ENCODE data around the gene ATP2C1. TPM values are rescaled to one million over a fixed set of nuclear protein-coding genes. Genes with fewer than 3 reads are reported as not detected.

The ATP2C1 gene
- total and polyA plus RNA-seq, 2 donors (not counting 1 experiment from before 2014, with no cell fraction given) = 23.9 to 59.2 TPM

GRCh38 chr3:130968221-130968620 is 74.3 kb downstream of the ATP2C1 start:
- H3K27me3 Mint-ChIP-seq = no peaks in the 10 kb centered on the region
- TF ChIP-seq EZH2 (IDR thresholded peaks at IDR 0.05; ENCODE audit: borderline replicate concordance, insufficient read depth, low read depth, low read length, poor library complexity, severe bottlenecking) = no peak
- TF ChIP-seq CTCF (IDR thresholded peaks at IDR 0.05) = no peak
- H3K27ac ChIP-seq (ENCODE audit: low read length in 2 of 2) = no peak overlapping the region
- WGBS (ENCODE audit: insufficient coverage) = 98% methylated on average over 2 of the region's 3 CpGs
- DNase-seq = no peak
- H3K9me3 ChIP-seq (ENCODE audit: control extremely low read depth in 1 of 3, control insufficient read depth in 2 of 3, insufficient read depth in 1 of 3, low read length in 2 of 3) = peaks cover 0 to 5% (median 0%) of the 10 kb centered on the region in 3 donors
- H3K4me1 ChIP-seq (ENCODE audit: control insufficient read depth in 2 of 2, insufficient read depth in 2 of 2, low read length in 2 of 2) = no peaks in the 10 kb centered on the region
- ChIA-PET POLR2A (no interaction called here), CTCF (no interaction called here)
- H3K4me2 ChIP-seq (replicated peaks; ENCODE audit: low read depth, low read length, poor library complexity, severe bottlenecking) = no peak overlapping the region
- intact Hi-C loops (cut with micrococcal nuclease) = no loop called here
- H3K9me3 Mint-ChIP-seq (ENCODE audit: insufficient read depth) = no peaks in the 10 kb centered on the region
- H4K20me1 ChIP-seq (ENCODE audit: control insufficient read depth, insufficient read depth, low read length, poor library complexity, severe bottlenecking) = no peaks in the 10 kb centered on the region
- H3K36me3 ChIP-seq (replicated peaks in 1 of 2; ENCODE audit: control extremely low read depth in 1 of 2, control insufficient read depth in 1 of 2, extremely low read depth in 1 of 2, insufficient read depth in 2 of 2, low read length in 1 of 2) = peaks cover 2 to 42% of the 10 kb centered on the region in 2 experiments
- H2AFZ ChIP-seq (ENCODE audit: insufficient read depth, low read depth, low read length, poor library complexity, severe bottlenecking) = no peak overlapping the region
- H3K27me3 ChIP-seq (replicated peaks in 1 of 4; ENCODE audit: control extremely low read depth in 1 of 4, control insufficient read depth in 3 of 4, insufficient read depth in 4 of 4, low read length in 3 of 4) = no peaks in the 10 kb centered on the region
- H3K4me1 Mint-ChIP-seq = no peaks in the 10 kb centered on the region
- no peak overlapping the region for H3K4me3 ChIP-seq (ENCODE audit: control extremely low read depth in 1 of 5, extremely low read depth in 1 of 5, insufficient read depth in 1 of 5, low read depth in 2 of 5, low read length in 4 of 5)
- no peak overlapping the region for H3K9ac ChIP-seq (ENCODE audit: low read length)
- H3K4me3 Mint-ChIP-seq = no peak overlapping the region
- ATAC-seq (ENCODE audit: low read depth) = no peak
- no peak overlapping the region for H3K27ac Mint-ChIP-seq
- no peaks in the 10 kb centered on the region for H3K79me2 ChIP-seq (ENCODE audit: control insufficient read depth, insufficient read depth, low read length)

- H3K4me1 ChIP-seq (ENCODE audit: control insufficient read depth in 2 of 2, insufficient read depth in 2 of 2, low read length in 2 of 2) = no peaks in the 10 kb centered on the region
- DNase-seq = no peak
- peaks cover 0 to 38% of the 10 kb centered on the region in 2 experiments for H3K36me3 ChIP-seq (replicated peaks in 1 of 2; ENCODE audit: control extremely low read depth in 1 of 2, control insufficient read depth in 1 of 2, extremely low read depth in 1 of 2, insufficient read depth in 2 of 2, low read length in 1 of 2)
- TF ChIP-seq CTCF (IDR thresholded peaks at IDR 0.05) (no peak), EZH2 (IDR thresholded peaks at IDR 0.05; ENCODE audit: borderline replicate concordance, insufficient read depth, low read depth, low read length, poor library complexity, severe bottlenecking) (no peak)
- H3K27me3 Mint-ChIP-seq = no peaks in the 10 kb centered on the region
- H3K4me2 ChIP-seq (replicated peaks; ENCODE audit: low read depth, low read length, poor library complexity, severe bottlenecking) = no peak overlapping the region
- peaks cover 0 to 5% (median 0%) of the 10 kb centered on the region in 3 donors for H3K9me3 ChIP-seq (ENCODE audit: control extremely low read depth in 1 of 3, control insufficient read depth in 2 of 3, insufficient read depth in 1 of 3, low read length in 2 of 3)
- no peaks in the 10 kb centered on the region for H4K20me1 ChIP-seq (ENCODE audit: control insufficient read depth, insufficient read depth, low read length, poor library complexity, severe bottlenecking)
- H3K79me2 ChIP-seq (ENCODE audit: control insufficient read depth, insufficient read depth, low read length) = no peaks in the 10 kb centered on the region
- CTCF ChIA-PET = no interaction called here
- no peak overlapping the region for H3K4me3 Mint-ChIP-seq
- no peaks in the 10 kb centered on the region for H3K4me1 Mint-ChIP-seq
- intact Hi-C loops (cut with micrococcal nuclease) = no loop called here
- WGBS (ENCODE audit: insufficient coverage) = no CpG with 5 or more reads among the region's 2 CpGs
- ATAC-seq (ENCODE audit: low read depth) = no peak
- no peaks in the 10 kb centered on the region for H3K9me3 Mint-ChIP-seq (ENCODE audit: insufficient read depth)
- no peak overlapping the region for H3K27ac Mint-ChIP-seq
- H2AFZ ChIP-seq (ENCODE audit: insufficient read depth, low read depth, low read length, poor library complexity, severe bottlenecking) = no peak overlapping the region
- POLR2A ChIA-PET = no interaction called here
- H3K27ac ChIP-seq (ENCODE audit: low read length in 2 of 2) = no peak overlapping the region
- no peak overlapping the region for H3K4me3 ChIP-seq (ENCODE audit: control extremely low read depth in 1 of 5, extremely low read depth in 1 of 5, insufficient read depth in 1 of 5, low read depth in 2 of 5, low read length in 4 of 5)
- H3K9ac ChIP-seq (ENCODE audit: low read length) = no peak overlapping the region
- no peaks in the 10 kb centered on the region for H3K27me3 ChIP-seq (replicated peaks in 1 of 4; ENCODE audit: control extremely low read depth in 1 of 4, control insufficient read depth in 3 of 4, insufficient read depth in 4 of 4, low read length in 3 of 4)
These were observed 75.7 kb downstream of the ATP2C1 start for GRCh38 chr3:130969621-130970020.

All from B cell (primary cell).